H1 (cell line): ENCODE measurements around the gene HOXA10. TPM values are rescaled to one million over a fixed set of nuclear protein-coding genes. Genes with fewer than 3 reads are reported as not detected.

Experiments
- CTCF ChIA-PET: fragments of 300-600 bp; sonication (Branson Sonifier 250); formaldehyde crosslinking; loops from one replicate; lab custom pipeline; 2021; ENCODE audit not compliant: partially characterized antibody; lab: Charles Lee
- POLR2A ChIA-PET: fragments of 300-600 bp; sonication (Branson Sonifier 250); formaldehyde crosslinking; loops from one replicate; lab custom pipeline; 2021; ENCODE audit warnings: inconsistent platforms; ENCODE audit not compliant: partially characterized antibody; lab: Charles Lee
- DNase-seq, 2 experiments: peaks; one replicate each; pipeline versions ENCODE4 v3.0.0 to v3.0.0-alpha.2; 2010 to 2022; ENCODE audit warnings: low spot score in 2 of 2, low read depth in 1 of 2, mixed read lengths in 1 of 2
- FAIRE-seq: peaks from 2 replicates; lab custom pipeline; 2011; peaks lifted over from hg19 to GRCh38; lab: Jason Lieb, UNC
- H2AFZ ChIP-seq: 2 replicates; pipeline ENCODE4 v1.8.1; 2012; ENCODE audit warnings: low read length, inconsistent platforms
- H2AK5ac ChIP-seq: 2 replicates; pipeline ENCODE4 v1.6.1; 2013; ENCODE audit warnings: low read depth, low read length
- H2BK120ac ChIP-seq: replicated peaks from 2 replicates; pipeline ENCODE3; 2013; ENCODE audit warnings: low read depth, low read length, inconsistent platforms
- H2BK12ac ChIP-seq: 2 replicates; pipeline ENCODE4 v1.6.1; 2013; ENCODE audit warnings: low read depth, low read length
- H2BK15ac ChIP-seq: 2 replicates; pipeline ENCODE4 v1.6.1; 2013; ENCODE audit warnings: low read length
- H2BK20ac ChIP-seq: 2 replicates; pipeline ENCODE4 v1.6.1; 2013; ENCODE audit warnings: low read length
- H2BK5ac ChIP-seq: 2 replicates; pipeline ENCODE4 v1.6.1; 2013; ENCODE audit warnings: low read depth, low read length
- H3K14ac ChIP-seq: 2 replicates; pipeline ENCODE4 v1.6.1; 2013; ENCODE audit warnings: inconsistent platforms; ENCODE audit not compliant: insufficient read length
- H3K18ac ChIP-seq: 2 replicates; pipeline ENCODE4 v1.6.1; 2013; ENCODE audit warnings: low read length; ENCODE audit errors: extremely low read depth
- H3K23ac ChIP-seq: 2 replicates; pipeline ENCODE4 v1.6.1; 2013; ENCODE audit warnings: inconsistent platforms; ENCODE audit not compliant: insufficient read length
- H3K23me2 ChIP-seq: 2 replicates; pipeline ENCODE4 v1.6.1; 2013; ENCODE audit warnings: low read depth, low read length
- H3K27ac ChIP-seq: 2 replicates; pipeline ENCODE4 v1.6.1; 2011; ENCODE audit warnings: low read depth, low read length, inconsistent platforms
- H3K27me3 ChIP-seq, 4 experiments: replicated peaks in 1 of 4; 1 replicate in 1 of 4; 2 replicates in 3 of 4; pipeline versions ENCODE4 v1.6.1 to v1.8.1; 2011 to 2013; ENCODE audit warnings: low read length in 3 of 4, mild to moderate bottlenecking in 3 of 4, inconsistent platforms in 2 of 4, mixed read lengths in 2 of 4, moderate library complexity in 1 of 4; ENCODE audit not compliant: control insufficient read depth in 3 of 4, insufficient read depth in 3 of 4; ENCODE audit errors: extremely low read depth in 1 of 4
- H3K36me3 ChIP-seq, 4 experiments: 2 replicates each; pipeline versions ENCODE4 v1.6.1 to v1.8.1; 2011 to 2013; ENCODE audit warnings: mild to moderate bottlenecking in 4 of 4, low read length in 3 of 4, moderate library complexity in 2 of 4, control low read depth in 1 of 4, inconsistent platforms in 1 of 4; ENCODE audit not compliant: insufficient read depth in 4 of 4, control insufficient read depth in 2 of 4
- H3K4ac ChIP-seq: replicated peaks from 2 replicates; pipeline ENCODE3; 2013; ENCODE audit warnings: low read length, low read depth, mixed read lengths, inconsistent platforms; ENCODE audit not compliant: insufficient read length
- H3K4me1 ChIP-seq, 4 experiments: replicated peaks in 1 of 4; 1 replicate in 1 of 4; 2 replicates in 3 of 4; pipeline versions ENCODE4 v1.6.1 to v1.8.1; 2011 to 2013; ENCODE audit warnings: low read length in 3 of 4, inconsistent platforms in 2 of 4, mixed read lengths in 1 of 4; ENCODE audit not compliant: insufficient read depth in 4 of 4, control insufficient read depth in 3 of 4
- H3K4me2 ChIP-seq, 2 experiments: 2 replicates each; pipeline versions ENCODE4 v1.6.1 to v1.8.1; 2011 to 2013; ENCODE audit warnings: low read depth in 2 of 2, low read length in 2 of 2, control low read depth in 1 of 2, inconsistent platforms in 1 of 2, mild to moderate bottlenecking in 1 of 2; ENCODE audit not compliant: insufficient read depth in 1 of 2
- H3K4me3 ChIP-seq, 4 experiments: fragments of 200-600, 300-600 bp in 1 of 4; sonication (generic), shearing (Covaris generic), sonication (Bioruptor Twin) in 1 of 4; 2 replicates each; pipeline versions ENCODE4 v1.5.1 to v1.8.1; 2011 to 2016; ENCODE audit warnings: low read length in 4 of 4, low read depth in 3 of 4, control low read depth in 2 of 4, inconsistent platforms in 2 of 4, mild to moderate bottlenecking in 2 of 4, mixed read lengths in 1 of 4, moderate library complexity in 1 of 4; ENCODE audit not compliant: insufficient read depth in 2 of 4; ENCODE audit errors: extremely low read depth in 1 of 4
- H3K56ac ChIP-seq: replicated peaks from 2 replicates; pipeline ENCODE3; 2013; ENCODE audit warnings: low read depth, mild to moderate bottlenecking, mixed read lengths, low read length, inconsistent platforms; ENCODE audit not compliant: insufficient read length
- H3K79me1 ChIP-seq: 2 replicates; pipeline ENCODE4 v1.6.1; 2013; ENCODE audit warnings: low read depth, low read length, control low read depth
- H3K79me2 ChIP-seq, 2 experiments: 2 replicates each; pipeline versions ENCODE4 v1.6.1 to v1.8.1; 2012 to 2013; ENCODE audit warnings: low read length in 2 of 2, mild to moderate bottlenecking in 2 of 2, inconsistent platforms in 1 of 2; ENCODE audit not compliant: insufficient read depth in 2 of 2, control insufficient read depth in 1 of 2
- H3K9ac ChIP-seq, 4 experiments: replicated peaks in 1 of 4; 1 replicate in 1 of 4; 2 replicates in 3 of 4; pipeline versions ENCODE4 v1.6.1 to v1.8.1; 2011 to 2013; ENCODE audit warnings: low read depth in 3 of 4, low read length in 3 of 4, control low read depth in 2 of 4, mild to moderate bottlenecking in 2 of 4, moderate library complexity in 2 of 4, inconsistent platforms in 1 of 4; ENCODE audit errors: extremely low read depth in 1 of 4
- H3K9me3 ChIP-seq, 2 experiments: 2 replicates each; pipeline versions ENCODE4 v1.6.1 to v1.8.1; 2012 to 2013; ENCODE audit warnings: mild to moderate bottlenecking in 2 of 2, moderate library complexity in 2 of 2, control low read depth in 1 of 2, inconsistent platforms in 1 of 2, low read depth in 1 of 2, low read length in 1 of 2, mixed read lengths in 1 of 2; ENCODE audit not compliant: insufficient read depth in 2 of 2
- H4K20me1 ChIP-seq, 2 experiments: replicated peaks in 1 of 2; 2 replicates each; pipeline versions ENCODE3 to v1.8.1; 2011 to 2013; ENCODE audit warnings: inconsistent platforms in 2 of 2, low read length in 2 of 2, mild to moderate bottlenecking in 1 of 2; ENCODE audit not compliant: insufficient read depth in 2 of 2, control insufficient read depth in 1 of 2
- H4K5ac ChIP-seq: 2 replicates; pipeline ENCODE4 v1.6.1; 2013; ENCODE audit warnings: low read length, low read depth, mixed read lengths, inconsistent platforms; ENCODE audit not compliant: insufficient read length
- H4K8ac ChIP-seq: 2 replicates; pipeline ENCODE4 v1.8.0; 2013; ENCODE audit warnings: mild to moderate bottlenecking, moderate library complexity, low read length, inconsistent platforms; ENCODE audit not compliant: insufficient read depth; ENCODE audit errors: extremely low read depth
- H4K91ac ChIP-seq: replicated peaks from 2 replicates; pipeline ENCODE3; 2013; ENCODE audit warnings: low read length, mixed read lengths, inconsistent platforms; ENCODE audit not compliant: insufficient read length
- CBX5 ChIP-seq: fragments of 300-800, 300-1000 bp; sonication (generic); IDR thresholded peaks from 2 replicates; pipeline ENCODE4 v1.7.1; 2016; ENCODE audit warnings: antibody characterized with exemption, low read length, low read depth
- CBX8 ChIP-seq: fragments of 300-800, 300-1000 bp; sonication (generic); IDR thresholded peaks from 2 replicates; pipeline ENCODE4 v1.7.1; 2016; ENCODE audit warnings: low read depth, low read length, borderline replicate concordance
- POU5F1 ChIP-seq: IDR thresholded peaks from 2 replicates; pipeline ENCODE4 v1.6.1; 2011; ENCODE audit warnings: low read depth, mild to moderate bottlenecking, low read length, moderate library complexity
- SP2 ChIP-seq: IDR thresholded peaks from 2 replicates; pipeline ENCODE4 v1.6.1; 2012; ENCODE audit warnings: mild to moderate bottlenecking, low read length, inconsistent platforms
- SRF ChIP-seq: IDR thresholded peaks from 2 replicates; pipeline ENCODE4 v1.6.1; 2011; ENCODE audit warnings: mild to moderate bottlenecking, low read depth, low read length, moderate library complexity
- WGBS, 2 experiments: shearing (Covaris generic) in 1 of 2; methylation state at CpG; one replicate each; pipeline versions ENCODE4 v1.1.6 to v1.1.7; 2013 to 2015; ENCODE audit warnings: low lambda C conversion rate in 2 of 2, mixed read lengths in 2 of 2, inconsistent platforms in 1 of 2, low coverage in 1 of 2, missing lambda C conversion rate in 1 of 2; ENCODE audit not compliant: insufficient replicate concordance in 2 of 2, insufficient coverage in 1 of 2, insufficient read length in 1 of 2; ENCODE audit errors: extremely low coverage in 1 of 2, missing lambda C conversion rate in 1 of 2; 5-methylcytosine and 5-hydroxymethylcytosine counted together
- polyA plus RNA-seq, 7 experiments: library from polyadenylated mRNA; depleted of rRNA in 3 of 7; stranded (reverse) in 5 of 7; unstranded in 2 of 7; fragments of >200 nt in 5 of 7; fragments of 200-250 nt in 2 of 7; gene quantifications; 1 replicate in 5 of 7; 2 replicates in 1 of 7; 4 replicates in 1 of 7; pipeline versions ENCODE4 v1.2.1 to v1.2.3, GENCODE V29; 2011 to 2013; ENCODE audit warnings: missing spikeins in 2 of 7, mixed read lengths in 2 of 7
- total RNA-seq: library from RNA; stranded (reverse); fragmentation: NEBNext Ultra II Directional; extraction: Animal tissue kit (Norgen Biotek cat#: 25700); gene quantifications from 2 replicates; pipeline ENCODE4 v1.2.1, GENCODE V29; 2021

HOXA10 gene
- total and polyA plus RNA-seq, 2 of the 8 experiments (the other 6 are each of a cell fraction or from before 2014, with no cell fraction given): not detected

DNA sequence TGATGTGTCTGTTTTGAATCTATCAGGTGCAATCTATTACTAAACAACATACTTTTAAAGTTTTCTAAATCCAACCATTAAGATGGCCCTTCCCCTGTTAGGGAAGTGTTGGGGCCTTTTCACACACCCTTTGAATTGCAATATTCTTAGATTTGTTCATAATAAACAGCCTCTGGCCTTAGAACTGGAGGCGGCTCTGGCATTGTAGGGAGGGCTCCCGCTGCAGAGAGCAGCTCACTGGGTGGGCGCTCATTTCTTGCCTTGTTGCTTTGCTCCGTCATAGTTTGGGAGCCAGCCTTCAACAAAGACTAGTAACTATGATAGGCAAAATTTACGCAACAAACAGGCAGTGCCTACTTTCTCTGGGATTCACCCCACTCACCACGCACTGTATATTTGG lies 4.2 kb upstream of the HOXA10 start:
- Histone ChIP-seq H3K4me1 (peaks cover 2 to 7% (median 4%) of the 10 kb centered on the region in 4 experiments; a peak in 5 of 7 replicates), H3K4me2 (no peak overlapping the region), H4K20me1 (peaks cover 39 to 55% of the 10 kb centered on the region in 2 experiments), H3K18ac (no peak overlapping the region), H2BK12ac (no peak overlapping the region), H3K14ac (no peak overlapping the region), H2BK120ac (no peak overlapping the region), H3K23ac (no peak overlapping the region), H3K27me3 (peaks cover 99 to 100% (median 100%) of the 10 kb centered on the region in 4 experiments), H2BK15ac (no peak overlapping the region), H3K56ac (no peak overlapping the region), H4K5ac (no peak overlapping the region), H3K9me3 (no peaks in the 10 kb centered on the region), H3K9ac (no peak overlapping the region), H4K8ac (no peak overlapping the region), H3K36me3 (peaks cover 0 to 10% (median 0%) of the 10 kb centered on the region in 4 experiments; a peak in 1 of 8 replicates), H2AK5ac (no peak overlapping the region), H2BK5ac (no peak overlapping the region), H3K4me3 (no peak overlapping the region), H3K4ac (no peak overlapping the region), H4K91ac (no peak overlapping the region), H3K27ac (no peak overlapping the region), H2AFZ (no peak overlapping the region), H2BK20ac (no peak overlapping the region), H3K23me2 (no peaks in the 10 kb centered on the region; the same call in 1 of the 2 replicates), H3K79me1 (no peaks in the 10 kb centered on the region), H3K79me2 (no peaks in the 10 kb centered on the region)
- DNase-seq: peak in 1 of 2 experiments; percentile 33
- no peak for FAIRE-seq
- WGBS, 2 experiments: 24% methylated on average over 6 of the region's 6 CpGs; no CpG with 5 or more reads in 1 of the 2 experiments
- ChIA-PET CTCF (interaction anchor here (0.6 to 2.7 kb wide), 20 partner anchors 9 to 809 kb away, joined by 3 to 26 read pairs (median 6); partner anchors contain the start of gene HOXA13), POLR2A (no interaction called here)
- TF ChIP-seq SRF (no peak), CBX8 (0 out of 2 replicates have a peak, but pooled peaks have one; percentile 72), POU5F1 (no peak), SP2 (no peak), CBX5 (no peak)
